Fibroblast of skin of right biceps (primary cell): Measurements from ENCODE around the gene PPIAL4G.
"Not testable (repeated sequence)": the region's sequence is repeated elsewhere in the genome, so short reads cannot be mapped to it uniquely, and the experiment has no call there.

Experiments
- DNase-seq: peaks from one replicate; pipeline ENCODE4 v3.0.0-alpha.2; 2013

The PPIAL4G gene

GRCh38 chr1:148483029-148483428, at the start of gene PPIAL4G:
PPIAL4G (minus strand) TSS chr1:148483302; CDS start chr1:148483252, 50 bp downstream.
- not testable (repeated sequence) for DNase-seq

GRCh38 chr1:148532158-148532557, 49.1 kb upstream of the PPIAL4G start:
- not testable (repeated sequence) for DNase-seq

DNA sequence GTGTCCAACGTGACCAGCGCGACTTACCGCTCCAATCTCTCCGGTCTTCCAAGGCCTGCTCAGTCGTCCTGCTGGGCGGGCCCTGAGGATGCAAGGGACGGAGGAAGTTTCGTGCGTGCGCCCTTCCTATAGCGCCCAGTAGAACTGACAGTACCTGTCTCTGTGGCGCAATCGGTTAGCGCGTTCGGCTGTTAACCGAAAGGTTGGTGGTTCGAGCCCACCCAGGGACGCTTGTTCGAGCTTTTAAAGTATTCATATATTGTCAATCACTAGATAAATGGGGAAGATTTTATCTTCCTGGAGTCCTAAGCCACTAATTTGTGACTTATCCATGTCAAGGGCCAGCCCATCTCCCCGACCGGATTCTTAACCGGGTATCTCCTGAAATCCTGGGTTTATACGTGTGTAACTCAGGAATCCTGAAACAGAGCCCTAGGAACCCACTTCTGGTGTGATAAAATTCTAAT, 46.0 kb upstream of the PPIAL4G start:
- peak; percentile 83 for DNase-seq

DNA sequence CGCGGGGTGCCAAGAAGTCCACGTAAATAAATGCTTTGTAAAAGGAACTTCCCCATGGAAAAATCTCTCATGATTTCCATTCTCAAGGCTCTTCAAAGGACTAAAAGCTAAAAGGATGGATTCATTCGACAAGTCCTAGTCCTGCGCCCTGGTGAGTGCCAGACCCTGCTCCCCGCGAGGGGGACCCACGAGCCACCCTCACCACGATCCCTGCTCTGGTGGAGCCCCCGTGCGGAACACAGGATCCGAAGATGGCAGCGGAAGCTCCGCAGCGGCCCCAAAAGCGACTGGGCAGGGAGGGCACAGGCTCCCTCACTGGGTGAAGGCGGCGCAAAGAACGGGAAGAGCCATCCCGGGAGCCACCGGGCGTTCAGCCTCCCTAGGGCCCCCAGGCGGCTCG, 45.5 kb upstream of the PPIAL4G start:
- DNase-seq, result not testable (repeated sequence)

- not testable (repeated sequence) for DNase-seq
Observed at GRCh38 chr1:148526587-148526986, 43.5 kb upstream of the PPIAL4G start.

GRCh38 chr1:148523205-148524144, 40.4 kb upstream of the PPIAL4G start:
- DNase-seq, result not testable (repeated sequence)

DNA sequence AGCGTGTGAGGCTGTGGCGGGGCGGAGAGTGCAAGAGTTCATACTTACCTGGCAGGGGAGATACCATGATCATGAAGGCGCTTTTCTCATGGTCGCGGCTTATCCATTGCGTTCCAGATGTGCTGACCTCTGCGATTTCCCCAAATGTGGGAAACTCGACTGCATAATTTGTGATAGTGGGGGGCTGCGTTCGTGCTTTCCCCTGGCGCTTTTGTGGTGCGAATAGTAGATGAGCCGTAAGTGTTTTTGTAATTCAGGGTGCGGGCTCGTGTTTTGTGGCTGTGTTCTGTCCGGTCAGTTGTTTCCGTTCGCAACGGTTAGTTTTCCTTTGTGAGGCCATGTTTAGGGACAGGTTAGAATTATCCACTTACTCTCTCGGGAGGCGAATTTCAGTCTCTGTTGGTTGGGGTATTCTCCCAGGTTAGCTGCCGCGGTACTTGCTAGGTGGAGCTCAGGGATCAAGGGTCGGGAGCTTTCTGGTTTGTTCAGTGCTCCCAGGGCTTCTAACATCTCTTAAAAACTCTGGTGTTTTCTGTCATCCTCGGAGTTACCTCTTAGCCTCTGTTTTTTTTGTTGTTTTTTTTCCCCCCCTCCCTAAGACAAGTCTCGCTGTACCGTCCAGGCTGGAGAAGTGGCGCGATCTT, 39.6 kb upstream of the PPIAL4G start:
- DNase-seq, result peak; percentile 99

DNA sequence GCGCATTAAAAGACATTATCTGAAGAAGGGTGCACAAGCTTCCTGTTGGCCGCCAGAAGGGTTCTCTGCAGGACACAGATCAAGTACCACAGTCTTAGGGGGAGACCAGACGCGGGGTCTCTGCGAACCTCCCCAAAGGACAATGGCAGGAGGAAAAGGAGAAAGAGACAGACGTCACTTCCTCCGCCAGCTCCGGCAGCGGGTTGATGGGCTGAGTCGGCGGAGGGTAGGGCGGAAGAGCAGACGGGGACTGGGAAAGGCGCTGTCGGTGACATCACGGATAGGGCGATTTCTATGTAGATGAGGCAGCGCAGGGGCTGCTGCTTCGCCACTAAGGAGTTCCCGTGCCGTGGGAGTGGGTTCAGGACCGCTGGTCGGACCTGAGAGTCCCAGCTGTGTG, 39.0 kb upstream of the PPIAL4G start:
- peak; percentile 91 for DNase-seq

- not testable (repeated sequence) for DNase-seq
Observed at GRCh38 chr1:148514310-148514709, 31.2 kb upstream of the PPIAL4G start.

DNA sequence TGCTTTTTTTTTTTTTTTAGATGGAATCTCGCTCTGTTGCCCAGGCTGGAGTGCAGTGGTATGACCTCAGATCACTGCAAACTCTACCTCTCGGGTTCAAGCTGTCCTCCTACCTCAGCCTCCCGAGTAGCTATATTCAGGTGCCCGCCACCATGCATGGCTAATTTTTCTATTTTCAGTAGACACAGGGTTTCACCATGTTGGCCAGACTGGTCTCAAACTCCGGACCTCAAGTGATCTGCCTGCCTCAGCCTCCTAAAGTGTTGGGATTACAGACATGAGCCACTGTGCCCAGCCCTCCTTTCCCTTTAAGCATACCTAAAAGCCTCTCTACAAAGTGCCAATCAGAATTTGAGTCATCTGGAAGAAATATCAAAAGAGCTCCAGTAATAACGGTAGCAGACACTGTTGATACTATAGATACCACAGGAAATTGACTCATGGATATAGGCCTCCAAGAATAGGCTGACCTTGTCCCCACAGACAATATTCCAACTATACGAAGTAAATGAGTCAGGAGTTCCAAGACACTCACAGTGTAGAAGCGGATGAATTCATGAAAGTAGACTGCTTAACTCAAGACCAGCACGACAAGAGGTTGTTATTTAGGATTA, 29.6 kb upstream of the PPIAL4G start:
- DNase-seq, result peak; percentile 66

DNA sequence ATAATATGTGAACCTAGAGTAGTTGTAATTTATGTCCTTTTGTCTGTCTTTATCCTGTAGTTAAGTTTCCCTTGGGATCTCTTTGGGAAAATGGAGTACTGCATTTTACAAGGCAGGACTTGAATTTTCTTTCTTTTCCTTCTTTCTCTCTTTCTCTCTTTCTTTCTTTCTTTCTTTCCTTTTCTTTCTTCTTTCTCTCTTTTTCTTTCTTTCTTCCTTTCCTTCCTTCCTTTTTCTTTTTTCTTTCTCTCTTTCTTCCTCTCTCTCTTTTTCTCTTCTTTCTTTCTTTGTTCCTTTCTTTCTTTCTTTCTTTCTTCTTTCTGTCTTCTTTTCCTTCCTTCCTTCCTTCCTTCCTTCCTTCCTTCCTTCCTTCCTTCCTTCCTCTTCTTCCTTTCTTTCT, 10.8 kb upstream of the PPIAL4G start:
- not testable (repeated sequence) for DNase-seq

DNA sequence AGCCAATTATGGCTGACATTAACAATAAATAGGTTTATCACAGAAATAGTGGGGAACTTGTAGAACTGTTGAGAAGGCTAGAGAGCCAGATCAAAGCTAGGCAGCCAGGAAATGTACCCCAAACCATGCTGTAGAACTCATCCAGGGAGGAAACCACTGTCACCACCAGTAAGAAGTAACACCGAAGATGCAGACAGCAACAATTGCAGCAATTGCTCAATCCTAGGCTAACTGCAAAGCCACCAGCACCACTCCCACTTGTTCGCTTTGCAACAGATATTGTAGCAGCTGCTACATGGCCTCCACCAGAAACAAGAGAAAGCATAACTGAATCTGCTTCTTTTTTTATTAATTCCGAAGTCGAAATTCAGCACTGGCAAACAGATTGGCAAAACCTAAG, 2.0 kb downstream of the PPIAL4G start:
- DNase-seq, result not testable (repeated sequence)

GRCh38 chr1:148459694-148460093, 23.4 kb downstream of the PPIAL4G start:
- DNase-seq, result not testable (repeated sequence)

DNA sequence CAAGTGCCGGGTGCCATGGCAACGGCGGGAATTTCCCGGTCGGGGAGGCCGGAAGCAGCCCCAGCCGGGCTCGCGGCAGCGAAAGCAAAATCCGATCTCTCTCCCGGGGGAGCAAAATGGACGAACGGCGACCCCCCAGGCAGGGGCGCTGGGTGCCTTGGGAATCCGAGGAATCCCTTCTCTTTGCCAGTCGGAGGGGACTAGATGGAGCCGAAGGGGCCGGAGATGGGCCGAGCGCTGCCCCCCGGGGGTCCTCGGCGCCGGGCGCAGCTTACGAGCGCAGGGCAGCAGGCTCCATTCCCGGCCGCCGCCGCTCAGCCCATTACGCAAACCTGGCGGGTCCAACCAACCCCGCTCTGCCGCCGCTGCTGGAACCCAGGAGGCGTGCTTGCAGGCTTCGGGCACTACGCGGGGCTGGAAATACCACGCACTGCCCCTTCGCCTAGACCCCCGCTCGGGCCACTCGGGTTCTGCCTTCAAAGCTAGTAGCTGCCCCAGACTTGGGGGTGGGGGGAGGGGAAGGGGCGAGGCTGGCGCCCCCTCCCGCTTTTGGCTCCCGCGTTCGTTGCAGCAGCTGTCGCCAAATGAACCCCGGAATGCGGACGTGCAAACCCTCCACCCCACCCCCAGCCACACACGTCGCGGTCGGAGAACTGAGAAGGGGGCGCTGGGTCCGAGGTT, 24.1 kb downstream of the PPIAL4G start:
- not testable (repeated sequence) for DNase-seq

GRCh38 chr1:148458398-148458797, 24.7 kb downstream of the PPIAL4G start:
- not testable (repeated sequence) for DNase-seq

DNA sequence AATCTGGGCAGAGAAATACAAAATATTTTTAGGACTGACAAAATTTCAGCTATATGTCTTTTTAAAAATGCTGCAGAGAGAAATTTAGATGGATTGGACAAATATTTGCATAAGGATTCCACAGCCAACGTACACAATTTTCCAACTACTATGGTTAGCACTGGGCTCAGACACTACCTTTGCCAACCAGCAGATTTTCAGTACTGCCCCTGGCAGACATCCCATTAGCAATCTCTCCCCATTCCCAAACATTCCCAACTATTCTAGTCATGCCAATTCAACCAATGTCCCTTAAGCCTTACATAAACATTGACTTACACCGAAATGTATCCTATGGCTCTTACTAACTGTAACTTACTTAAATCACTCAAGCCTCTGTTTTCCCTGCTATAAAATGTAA, 30.3 kb downstream of the PPIAL4G start:
- peak; percentile 58 for DNase-seq

GRCh38 chr1:148439654-148440325, 43.3 kb downstream of the PPIAL4G start:
- not testable (repeated sequence) for DNase-seq

DNA sequence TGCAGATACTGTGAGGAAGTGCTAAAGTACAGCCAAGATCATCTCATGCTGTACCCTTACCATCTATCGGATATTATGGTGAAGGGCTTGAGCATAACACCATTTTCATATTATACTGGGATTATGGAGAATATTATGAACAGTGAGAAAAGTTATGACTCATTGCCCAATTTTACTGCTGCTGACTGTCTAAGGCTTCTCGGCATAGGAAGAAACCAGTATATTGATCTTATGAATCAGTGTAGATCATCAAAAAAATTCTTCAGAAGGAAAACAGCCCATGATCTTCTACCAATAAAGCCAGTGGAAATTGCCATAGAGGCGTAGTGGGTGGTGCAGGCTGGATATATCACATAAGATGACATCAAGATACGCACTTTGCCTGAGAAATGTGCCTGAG, 47.7 kb downstream of the PPIAL4G start:
- no peak for DNase-seq

DNA sequence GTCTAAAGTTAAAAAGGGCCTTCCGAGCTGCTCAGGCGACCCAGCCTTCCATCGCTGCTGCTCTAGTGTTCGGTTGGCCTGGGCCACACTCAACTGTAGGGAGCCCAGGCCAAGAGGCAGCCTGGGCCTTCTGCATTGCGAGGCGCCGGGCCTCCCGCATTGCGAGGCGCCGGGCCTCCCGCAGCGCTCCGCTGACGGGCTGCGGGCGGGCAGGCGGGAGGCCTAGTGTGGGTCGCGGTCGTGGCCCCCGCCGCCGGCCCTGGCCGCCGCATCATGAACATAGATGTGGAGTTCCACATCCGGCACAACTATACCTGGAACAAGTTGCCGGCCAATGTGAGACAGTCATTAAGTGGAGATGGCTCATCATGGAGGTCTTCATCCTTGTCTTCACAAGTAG, 48.3 kb downstream of the PPIAL4G start:
- DNase-seq, result no peak

DNA sequence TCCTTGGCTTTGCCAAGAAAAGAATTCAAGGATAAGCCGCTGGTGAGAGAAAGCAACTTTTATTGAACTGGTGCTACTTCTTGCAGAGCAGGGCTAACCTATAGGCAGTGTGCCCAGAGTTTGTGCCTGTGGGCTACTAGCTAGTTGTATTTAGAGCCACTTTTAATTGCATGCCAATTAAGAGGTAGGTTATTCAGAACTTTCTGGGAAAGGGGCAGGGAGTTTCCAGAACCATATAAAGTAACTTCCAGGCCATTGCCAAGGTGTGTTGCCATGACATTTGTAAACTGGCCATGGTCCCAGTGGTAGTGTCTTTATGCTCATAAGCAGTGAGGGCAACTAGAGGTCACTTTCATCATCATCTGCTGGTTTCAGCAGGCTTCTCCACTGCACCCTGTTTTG, 50.2 kb downstream of the PPIAL4G start:
- not testable (repeated sequence) for DNase-seq
